CD4-positive, alpha-beta T cell treated with Interleukin-21 for 1 hour (primary cell): ENCODE results near the gene ALK.

Source experiments
- DNase-seq: peaks from one replicate; pipeline ENCODE4 v3.0.0-alpha.2; 2020

ALK gene

DNA sequence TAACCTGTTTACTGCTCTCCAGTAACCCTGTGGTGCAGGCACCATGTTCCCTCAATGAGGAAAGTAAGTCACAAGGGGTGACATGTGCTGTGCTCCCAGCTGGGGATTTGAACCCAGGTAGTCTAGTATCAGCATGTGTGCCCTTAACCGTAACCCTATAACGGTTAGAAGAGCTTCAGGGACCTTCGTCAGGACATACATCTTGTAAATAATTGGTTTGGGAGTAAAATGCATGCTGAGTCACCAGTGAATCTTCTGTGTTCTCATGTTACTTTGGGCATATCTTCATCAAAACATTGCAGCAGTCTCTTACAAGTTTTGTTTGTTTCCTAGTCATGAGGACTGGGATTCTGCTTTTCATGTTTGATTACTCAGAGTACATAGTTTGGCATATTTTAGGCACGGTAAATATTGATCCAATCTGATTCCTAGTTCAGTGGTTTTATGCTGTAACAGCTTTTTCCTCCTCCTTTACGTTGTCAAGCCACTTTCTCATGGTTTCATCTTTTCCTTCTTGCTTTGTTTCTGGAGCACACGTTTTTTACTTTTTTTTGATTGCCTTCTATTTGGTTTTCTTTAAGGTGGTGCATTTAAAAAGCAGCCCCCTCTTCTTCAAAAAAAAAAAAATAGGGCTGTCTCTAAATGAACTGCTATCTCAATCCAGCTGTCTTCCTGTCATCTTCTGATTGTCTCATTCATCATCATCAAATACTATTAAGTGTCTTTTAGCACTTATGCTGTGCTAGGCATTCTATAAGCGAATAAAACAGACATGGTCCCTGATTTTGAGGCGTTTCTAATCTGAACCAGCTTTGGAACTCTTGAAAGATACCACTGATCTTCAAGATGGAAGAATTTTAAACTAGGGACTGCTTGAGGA is 755.8 kb downstream of the ALK start:
- DNase-seq: no peak

DNA sequence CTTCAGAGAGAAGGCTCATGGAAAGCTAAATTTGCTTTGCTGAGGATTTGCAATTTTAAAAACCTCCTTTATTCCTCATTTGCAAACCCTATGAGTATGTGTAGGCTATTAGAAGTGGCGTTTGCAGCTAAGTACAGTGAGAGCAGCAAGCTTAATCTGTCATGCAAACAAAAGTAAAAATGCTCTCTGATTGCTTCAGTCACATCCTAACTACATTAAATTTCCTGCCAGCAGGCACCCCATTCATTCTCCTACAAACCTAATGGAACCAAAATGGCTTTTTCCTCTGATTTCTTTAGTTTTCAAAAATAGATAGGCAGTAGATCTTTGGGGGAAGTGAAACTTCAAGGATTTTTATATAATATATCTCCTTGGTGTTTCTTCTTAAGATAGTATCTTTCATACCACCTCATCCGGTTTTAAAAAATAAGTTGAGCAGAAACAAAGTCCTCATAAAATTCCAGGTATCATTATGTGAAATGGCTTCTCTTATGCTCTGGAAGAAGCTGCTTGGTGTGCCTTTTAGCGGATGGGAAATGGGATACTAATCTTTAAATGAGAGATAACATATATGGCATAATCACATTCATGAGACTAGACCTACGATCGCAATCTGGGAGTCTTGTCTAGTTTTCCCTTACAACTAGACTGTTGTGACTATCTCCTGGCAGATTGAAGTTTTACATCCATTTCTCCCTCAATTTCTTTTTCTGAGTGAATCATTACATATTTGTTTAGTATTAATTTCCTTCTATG is 757.1 kb downstream of the ALK start:
- no peak for DNase-seq

DNA sequence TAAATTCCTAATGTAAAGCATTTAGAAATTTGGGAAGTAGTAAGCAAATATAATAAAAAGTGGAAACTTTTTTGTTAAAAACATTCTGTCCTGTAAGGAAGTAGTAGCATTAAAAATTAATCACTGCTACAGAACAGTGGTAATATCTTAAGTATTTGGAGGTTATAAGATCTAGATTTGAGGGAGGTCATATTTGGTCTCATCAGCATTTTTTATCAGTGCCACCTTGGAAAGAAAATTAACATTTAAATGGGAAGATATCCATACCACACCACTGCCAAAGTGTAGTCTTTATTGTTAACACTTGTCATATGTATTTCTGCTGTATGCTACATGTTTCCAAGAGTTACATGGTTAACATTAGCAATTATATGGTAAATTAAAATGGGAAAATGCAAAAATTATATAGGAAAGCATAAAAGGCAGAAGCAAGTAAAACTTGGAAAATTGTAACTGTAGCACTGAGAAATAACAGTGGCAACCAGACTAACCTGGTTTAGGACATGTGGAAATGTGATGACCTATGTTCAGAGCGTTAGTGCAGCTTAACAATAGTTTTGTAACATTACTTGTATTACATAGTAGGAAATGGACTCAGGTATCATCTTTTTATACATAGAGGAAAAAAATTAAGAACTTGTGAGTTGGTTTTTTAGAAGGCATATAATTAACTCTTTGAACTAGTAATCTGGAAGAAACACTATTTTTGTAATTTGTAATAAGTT is 759.0 kb downstream of the ALK start:
- no peak for DNase-seq

DNA sequence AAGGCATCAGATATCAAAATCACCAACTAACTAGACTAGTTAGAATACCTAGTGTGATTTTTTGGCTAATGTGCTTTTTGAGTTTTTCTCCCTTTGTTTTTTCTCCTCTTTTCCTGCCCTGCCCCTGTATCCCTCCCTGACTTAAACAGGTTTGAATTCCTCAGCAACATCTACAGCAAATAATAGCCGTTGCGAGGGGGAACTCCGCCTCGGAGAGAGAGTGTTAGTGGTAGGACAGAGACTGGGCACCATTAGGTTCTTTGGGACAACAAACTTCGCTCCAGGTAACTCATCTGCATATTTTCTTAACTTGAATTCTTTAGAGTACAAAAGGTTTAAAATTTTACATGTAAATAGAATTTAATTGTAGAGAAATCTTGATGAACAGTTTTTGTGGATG is 761.2 kb downstream of the ALK start:
- no peak for DNase-seq

DNA sequence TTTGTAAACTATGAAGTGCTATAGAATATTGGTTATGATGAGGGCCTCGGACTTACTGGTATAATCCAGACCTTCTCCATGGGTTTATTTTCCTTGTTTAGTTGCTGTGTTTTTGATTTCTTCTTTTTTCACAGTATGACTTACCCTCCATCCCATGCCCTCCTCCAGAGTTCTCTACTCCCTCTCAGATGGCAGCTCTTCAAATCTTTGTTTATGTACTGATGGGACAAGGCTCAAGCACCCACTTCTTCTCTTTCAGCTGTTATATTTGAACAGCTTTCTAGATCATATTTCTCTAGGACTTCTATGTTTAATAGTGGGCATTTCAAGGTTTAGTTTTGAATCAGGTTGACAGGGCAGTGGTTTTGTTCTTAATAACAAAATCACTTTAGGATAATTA is 762.3 kb downstream of the ALK start:
- DNase-seq: no peak

DNA sequence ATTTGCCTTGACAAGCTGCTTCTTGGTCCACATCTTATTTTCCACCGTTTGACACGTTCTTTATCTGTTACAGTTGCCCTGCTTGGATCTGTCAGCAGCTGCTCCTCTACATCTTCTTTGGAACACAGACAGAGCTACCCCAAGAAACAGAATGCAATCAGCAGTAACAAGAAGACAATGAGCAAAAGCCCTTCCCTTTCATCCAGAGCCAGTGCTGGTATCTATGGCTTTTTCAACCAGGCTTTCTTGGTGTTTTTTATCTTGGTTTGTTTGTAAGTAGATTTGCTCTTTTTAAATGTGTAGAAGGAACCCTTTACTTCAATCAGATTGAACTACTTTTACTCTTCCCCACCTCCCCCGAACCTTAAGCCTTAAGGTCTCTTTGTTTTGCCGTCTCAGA is 764.3 kb downstream of the ALK start:
- no peak for DNase-seq

DNA sequence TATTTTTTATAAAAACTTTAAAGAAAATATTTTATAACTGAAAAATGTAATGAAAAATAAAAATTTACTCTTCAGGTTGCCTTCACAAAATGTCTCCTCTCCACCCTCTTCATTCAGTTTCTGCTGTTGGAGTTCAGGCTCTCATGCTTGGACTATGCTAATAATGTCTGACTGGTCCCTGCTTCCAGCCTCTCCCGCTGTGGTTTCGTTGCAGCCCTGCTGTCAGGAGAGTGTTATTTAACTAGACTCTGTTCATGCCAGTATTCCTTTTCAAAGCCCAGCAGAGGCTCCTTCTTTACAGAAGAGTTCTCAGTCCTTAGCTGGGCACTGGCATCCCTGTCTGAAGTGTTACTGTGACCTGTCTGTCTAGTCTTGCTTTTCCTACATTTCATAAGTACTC is 765.8 kb downstream of the ALK start:
- DNase-seq: no peak

DNA sequence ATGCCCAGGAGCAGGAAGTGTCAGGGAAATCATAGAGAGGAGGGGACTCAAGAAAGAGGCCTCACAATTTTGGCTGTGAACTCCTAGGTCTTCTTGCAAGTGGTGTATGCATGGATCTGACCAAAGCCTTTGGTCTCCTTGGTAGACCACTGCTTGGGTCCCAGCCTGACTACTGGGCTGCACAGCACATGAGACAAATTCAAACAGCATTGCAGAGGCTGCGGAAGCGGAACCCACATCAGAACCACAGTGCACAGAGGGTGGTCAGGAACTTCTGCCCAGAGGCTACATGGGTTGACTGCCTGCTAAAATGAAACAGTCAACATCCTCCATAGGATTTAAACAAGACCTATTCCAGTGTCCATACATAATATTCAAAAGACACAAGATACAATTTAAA is 766.8 kb downstream of the ALK start:
- no peak for DNase-seq

DNA sequence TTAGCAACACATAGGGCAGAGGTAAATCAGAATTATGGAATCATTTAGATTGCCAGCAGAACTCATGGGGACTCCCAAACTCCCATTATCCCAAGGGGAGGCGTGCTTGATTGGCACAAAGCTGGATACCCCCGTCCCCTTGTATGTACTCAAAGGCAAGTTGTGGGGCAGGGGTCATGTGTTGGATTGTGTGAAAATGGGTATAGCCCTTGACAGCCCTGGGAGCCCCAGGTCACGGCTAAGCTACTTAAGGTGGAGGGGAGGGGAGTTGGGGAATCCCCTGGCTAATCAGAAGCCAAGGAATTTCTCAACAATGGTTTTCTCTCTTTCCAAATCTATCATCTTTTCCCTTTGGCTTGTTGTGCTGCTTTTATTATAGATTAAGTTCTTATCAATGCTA is 773.4 kb downstream of the ALK start:
- DNase-seq: no peak

DNA sequence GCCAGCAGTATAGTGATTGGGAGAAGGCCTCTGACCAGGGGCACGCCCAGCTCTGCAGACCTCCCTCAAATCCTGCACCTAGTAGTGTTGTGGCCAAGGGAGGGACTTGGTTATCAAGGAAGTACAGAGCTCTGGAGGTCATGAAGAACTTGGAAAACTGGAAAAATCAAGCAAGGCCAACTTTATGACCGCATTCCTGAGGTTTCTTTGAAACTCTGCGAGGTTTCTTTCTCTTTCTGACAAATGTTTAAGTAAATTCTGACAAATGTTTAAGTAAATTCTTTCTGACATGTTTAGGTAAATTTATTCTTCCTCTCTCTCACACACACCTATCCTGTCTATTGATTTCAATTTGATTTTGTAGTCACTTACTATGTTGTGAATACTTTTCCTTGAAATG is 775.2 kb downstream of the ALK start:
- no peak for DNase-seq

DNA sequence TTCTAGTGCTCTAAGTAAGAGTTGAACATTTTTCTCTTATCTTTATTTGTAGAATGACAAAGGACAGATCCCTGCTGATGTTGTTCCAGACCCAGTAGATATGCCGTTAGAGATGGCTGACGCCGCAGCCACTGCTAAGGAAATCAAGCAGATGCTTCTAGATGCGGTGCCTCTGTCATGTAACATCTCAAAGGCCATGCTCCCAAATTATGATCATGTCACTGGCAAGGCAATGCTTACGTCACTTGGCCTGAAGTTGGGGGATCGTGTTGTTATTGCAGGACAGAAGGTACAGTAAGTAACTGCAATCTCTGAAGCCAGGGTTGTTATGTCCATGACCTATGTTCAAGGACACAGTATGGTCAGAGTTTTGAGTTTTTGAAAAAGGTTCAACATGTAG is 777.7 kb downstream of the ALK start:
- no peak for DNase-seq
